ENCODE data around the gene TMEM244.

- TF ChIP-seq, protein P1, sequence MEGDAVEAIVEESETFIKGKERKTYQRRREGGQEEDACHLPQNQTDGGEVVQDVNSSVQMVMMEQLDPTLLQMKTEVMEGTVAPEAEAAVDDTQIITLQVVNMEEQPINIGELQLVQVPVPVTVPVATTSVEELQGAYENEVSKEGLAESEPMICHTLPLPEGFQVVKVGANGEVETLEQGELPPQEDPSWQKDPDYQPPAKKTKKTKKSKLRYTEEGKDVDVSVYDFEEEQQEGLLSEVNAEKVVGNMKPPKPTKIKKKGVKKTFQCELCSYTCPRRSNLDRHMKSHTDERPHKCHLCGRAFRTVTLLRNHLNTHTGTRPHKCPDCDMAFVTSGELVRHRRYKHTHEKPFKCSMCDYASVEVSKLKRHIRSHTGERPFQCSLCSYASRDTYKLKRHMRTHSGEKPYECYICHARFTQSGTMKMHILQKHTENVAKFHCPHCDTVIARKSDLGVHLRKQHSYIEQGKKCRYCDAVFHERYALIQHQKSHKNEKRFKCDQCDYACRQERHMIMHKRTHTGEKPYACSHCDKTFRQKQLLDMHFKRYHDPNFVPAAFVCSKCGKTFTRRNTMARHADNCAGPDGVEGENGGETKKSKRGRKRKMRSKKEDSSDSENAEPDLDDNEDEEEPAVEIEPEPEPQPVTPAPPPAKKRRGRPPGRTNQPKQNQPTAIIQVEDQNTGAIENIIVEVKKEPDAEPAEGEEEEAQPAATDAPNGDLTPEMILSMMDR (IDR thresholded peaks at IDR 0.05): no peak
- no peak for TF ChIP-seq POLR2A (IDR thresholded peaks at IDR 0.05)
Measured at GRCh38 chr6:129890164-129890563, 29.0 kb upstream of the TMEM244 start.

Measured in heart left ventricle (tissue), 13 donors.